OCI-LY1 (cell line): ENCODE results near the gene TSC22D1.

Experiments used
- EZH2 ChIP-seq: fragments of 200-600 bp; sonication (generic), shearing (Covaris generic); IDR thresholded peaks from 2 replicates; pipeline ENCODE4 v1.8.0; 2017; ENCODE audit warnings: borderline replicate concordance, mixed run types, mild to moderate bottlenecking, antibody characterized with exemption, low read length, moderate library complexity, mixed read lengths
- TF ChIP-seq, protein P1 (sequence below): fragments of 200-600 bp; sonication (generic), shearing (Covaris generic); IDR thresholded peaks from 2 replicates; pipeline ENCODE4 v1.5.1; 2017; ENCODE audit warnings: mild to moderate bottlenecking, antibody characterized with exemption, low read length, moderate library complexity, mixed read lengths

DNA sequence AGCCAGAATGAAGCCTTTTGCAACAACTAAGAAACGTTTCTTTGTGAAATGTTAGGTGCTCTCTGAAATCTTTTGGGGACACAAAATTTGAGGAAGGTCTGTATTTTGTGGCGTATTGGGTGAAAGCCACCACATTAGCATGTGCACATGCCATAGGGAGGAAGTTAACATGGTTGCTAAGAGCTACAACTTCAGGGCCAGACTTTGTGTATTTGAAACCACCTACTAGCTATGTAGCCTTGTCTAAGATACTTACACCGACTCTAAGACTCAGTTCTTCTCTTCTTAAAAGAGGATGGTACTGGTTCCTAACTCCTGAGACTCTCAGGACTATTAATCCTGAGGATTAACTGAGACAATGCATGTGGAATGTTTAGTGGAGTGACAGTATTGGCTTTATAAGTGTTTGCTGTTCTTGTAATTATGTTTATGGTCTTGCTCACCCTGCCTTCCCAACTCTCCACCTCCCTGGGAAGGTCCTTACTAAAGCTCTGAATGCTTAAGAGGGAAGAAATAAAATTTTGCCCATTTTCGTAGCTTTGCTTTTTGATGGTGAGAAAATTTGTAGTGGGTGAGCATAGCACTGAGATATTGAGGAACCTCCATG is 187.0 kb downstream of the TSC22D1 start:
- TF ChIP-seq, protein P1, sequence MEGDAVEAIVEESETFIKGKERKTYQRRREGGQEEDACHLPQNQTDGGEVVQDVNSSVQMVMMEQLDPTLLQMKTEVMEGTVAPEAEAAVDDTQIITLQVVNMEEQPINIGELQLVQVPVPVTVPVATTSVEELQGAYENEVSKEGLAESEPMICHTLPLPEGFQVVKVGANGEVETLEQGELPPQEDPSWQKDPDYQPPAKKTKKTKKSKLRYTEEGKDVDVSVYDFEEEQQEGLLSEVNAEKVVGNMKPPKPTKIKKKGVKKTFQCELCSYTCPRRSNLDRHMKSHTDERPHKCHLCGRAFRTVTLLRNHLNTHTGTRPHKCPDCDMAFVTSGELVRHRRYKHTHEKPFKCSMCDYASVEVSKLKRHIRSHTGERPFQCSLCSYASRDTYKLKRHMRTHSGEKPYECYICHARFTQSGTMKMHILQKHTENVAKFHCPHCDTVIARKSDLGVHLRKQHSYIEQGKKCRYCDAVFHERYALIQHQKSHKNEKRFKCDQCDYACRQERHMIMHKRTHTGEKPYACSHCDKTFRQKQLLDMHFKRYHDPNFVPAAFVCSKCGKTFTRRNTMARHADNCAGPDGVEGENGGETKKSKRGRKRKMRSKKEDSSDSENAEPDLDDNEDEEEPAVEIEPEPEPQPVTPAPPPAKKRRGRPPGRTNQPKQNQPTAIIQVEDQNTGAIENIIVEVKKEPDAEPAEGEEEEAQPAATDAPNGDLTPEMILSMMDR, result no peak
- TF ChIP-seq EZH2, result no peak
